GM23248 (cell line): ENCODE data around the gene PAQR6. TPM values are rescaled to one million over a fixed set of nuclear protein-coding genes. Genes with fewer than 3 reads are reported as not detected.

Source experiments
- DNase-seq: peaks from one replicate; pipeline ENCODE4 v3.0.0-alpha.2; 2015
- H2AFZ ChIP-seq: fragments of 200-600 bp; sonication (generic); 2 replicates; pipeline ENCODE4 v1.6.1; 2016; ENCODE audit warnings: antibody characterized with exemption
- H3F3A ChIP-seq: fragments of 200-600 bp; sonication (generic); 2 replicates; pipeline ENCODE4 v1.6.1; 2016; ENCODE audit warnings: mild to moderate bottlenecking, antibody characterized with exemption, mixed run types; ENCODE audit not compliant: insufficient read depth
- H3K27ac ChIP-seq: fragments of 200-600 bp; sonication (generic); 2 replicates; pipeline ENCODE4 v1.5.1; 2016; ENCODE audit warnings: mild to moderate bottlenecking
- H3K27me3 ChIP-seq: fragments of 200-600 bp; sonication (generic); replicated peaks from 2 replicates; pipeline ENCODE4 v1.6.1; 2016; ENCODE audit warnings: mild to moderate bottlenecking; ENCODE audit not compliant: insufficient read depth
- H3K36me3 ChIP-seq: fragments of 200-600 bp; sonication (generic); 2 replicates; pipeline ENCODE4 v1.6.1; 2016; ENCODE audit warnings: low read depth, mild to moderate bottlenecking
- H3K4me1 ChIP-seq: fragments of 200-600 bp; sonication (generic); 2 replicates; pipeline ENCODE4 v1.6.1; 2016; ENCODE audit warnings: mild to moderate bottlenecking; ENCODE audit not compliant: insufficient read depth
- H3K4me2 ChIP-seq: fragments of 200-600 bp; sonication (generic); one replicate; pipeline ENCODE4 v1.6.1; 2016; ENCODE audit warnings: mild to moderate bottlenecking; ENCODE audit not compliant: unreplicated experiment
- H3K4me3 ChIP-seq: fragments of 200-600 bp; sonication (generic); 2 replicates; pipeline ENCODE4 v1.5.1; 2016; ENCODE audit warnings: mild to moderate bottlenecking
- H3K79me2 ChIP-seq: fragments of 200-600 bp; sonication (generic); 2 replicates; pipeline ENCODE4 v1.6.1; 2016; ENCODE audit warnings: mild to moderate bottlenecking; ENCODE audit not compliant: insufficient read depth
- H3K9ac ChIP-seq: fragments of 200-600 bp; sonication (generic); 2 replicates; pipeline ENCODE4 v1.6.1; 2016; ENCODE audit warnings: mild to moderate bottlenecking
- H3K9me2 ChIP-seq: fragments of 200-600 bp; sonication (generic); 2 replicates; pipeline ENCODE4 v1.6.1; 2016; ENCODE audit warnings: mixed run types, mild to moderate bottlenecking, moderate library complexity; ENCODE audit not compliant: insufficient read depth
- H3K9me3 ChIP-seq: fragments of 200-600 bp; sonication (generic); one replicate; pipeline ENCODE4 v1.6.1; 2017; ENCODE audit warnings: low read depth
- H4K20me1 ChIP-seq: fragments of 200-600 bp; sonication (generic); 2 replicates; pipeline ENCODE4 v1.6.0; 2016; ENCODE audit not compliant: insufficient read depth
- EZH2 ChIP-seq: fragments of 200-600 bp; sonication (generic); IDR thresholded peaks from 2 replicates; pipeline ENCODE4 v1.6.1; 2018; ENCODE audit warnings: antibody characterized with exemption, mild to moderate bottlenecking; ENCODE audit not compliant: insufficient read depth, poor library complexity, severe bottlenecking
- EZH2phosphoT487 ChIP-seq: fragments of 200-600 bp; sonication (generic); IDR thresholded peaks from 2 replicates; pipeline ENCODE4 v1.6.1; 2018; ENCODE audit warnings: antibody characterized with exemption, moderate library complexity, mild to moderate bottlenecking, low read depth; ENCODE audit not compliant: insufficient read depth
- WGBS, 2 experiments: methylation state at CpG; one replicate each; pipeline ENCODE4 v1.1.6; 2015 to 2017; ENCODE audit warnings: low lambda C conversion rate in 2 of 2, low coverage in 1 of 2; ENCODE audit errors: missing lambda C conversion rate in 2 of 2; 5-methylcytosine and 5-hydroxymethylcytosine counted together
- in situ Hi-C: fragments of 300-500 bp; cut with MboI; formaldehyde crosslinking; loops from 2 replicates; pipeline ENCODE4 v1.15.0; 2020
- polyA plus RNA-seq: library from polyadenylated mRNA; unstranded; fragments of >200 nt; fragmentation: Nextera tagmentation; extraction: Ambion mirVana; gene quantifications from 2 replicates; pipeline ENCODE4 v1.2.1, GENCODE V29; 2016
- total RNA-seq: library from RNA; depleted of rRNA; stranded (reverse); fragments of >200 nt; shearing (Covaris generic); gene quantifications from 2 replicates; pipeline ENCODE4 v1.2.3, GENCODE V29; 2014

PAQR6 gene
- total and polyA plus RNA-seq, 2 experiments from 2014 or later, result 0.54 to 0.81 TPM

DNA sequence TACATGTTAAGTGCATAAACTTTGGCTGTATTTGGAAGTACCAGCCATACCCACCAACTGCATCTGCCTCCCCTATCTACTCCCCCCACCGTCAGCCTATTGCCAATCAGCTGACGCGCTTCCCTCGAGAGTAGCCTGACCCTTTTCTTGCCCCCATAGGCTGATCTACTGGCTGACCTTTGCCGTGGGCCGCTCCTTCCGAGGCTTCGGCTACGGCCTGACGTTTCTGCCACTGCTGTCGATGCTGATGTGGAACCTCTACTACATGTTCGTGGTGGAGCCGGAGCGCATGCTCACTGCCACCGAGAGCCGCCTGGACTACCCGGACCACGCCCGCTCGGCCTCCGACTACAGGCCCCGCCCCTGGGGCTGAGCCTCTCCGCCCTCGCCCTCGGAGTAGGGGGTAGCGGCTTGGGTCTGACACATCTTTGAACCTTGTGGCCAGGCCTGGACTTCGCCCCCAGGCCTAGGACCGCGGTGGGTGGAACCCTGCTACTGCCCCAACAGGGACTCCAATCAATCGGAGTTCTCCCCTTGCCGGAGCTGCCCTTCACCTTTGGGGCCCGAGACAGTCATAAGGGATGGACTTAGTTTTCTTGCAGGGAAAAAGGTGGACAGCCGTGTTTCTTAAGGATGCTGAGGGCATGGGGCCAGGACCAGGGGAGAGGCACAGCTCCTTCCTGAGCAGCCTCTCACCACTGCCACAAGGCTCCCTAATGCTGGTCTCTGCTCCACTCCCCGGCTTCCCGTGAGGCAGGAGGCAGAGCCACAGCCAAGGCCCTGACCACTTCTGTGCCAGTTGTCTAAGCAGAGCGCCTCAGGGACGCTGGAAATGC is 43.6 kb upstream of the PAQR6 start:
- Histone ChIP-seq H2AFZ (peak overlapping the region; percentile 86), H4K20me1 (no peaks in the 10 kb centered on the region), H3K4me1 (peaks cover 16% of the 10 kb centered on the region), H3K4me3 (peak overlapping the region; percentile 71), H3K9me2 (no peaks in the 10 kb centered on the region), H3K4me2 (peak overlapping the region; percentile 92), H3K27me3 (no peaks in the 10 kb centered on the region), H3F3A (peaks cover 6% of the 10 kb centered on the region), H3K27ac (peak overlapping the region; percentile 72), H3K9ac (peak overlapping the region; percentile 82), H3K79me2 (peaks cover 49% of the 10 kb centered on the region), H3K9me3 (no peaks in the 10 kb centered on the region), H3K36me3 (0 out of 2 replicates have a peak, but pooled peaks cover 7% of the 10 kb centered on the region)
- WGBS, 2 experiments, result 5 to 7% methylated on average over 37 of the region's 37 CpGs
- in situ Hi-C loops, result no loop called here
- DNase-seq, result peak; percentile 95
- TF ChIP-seq EZH2, result no peak
- TF ChIP-seq EZH2phosphoT487, result no peak

- H3K79me2 ChIP-seq, result peaks cover 36% of the 10 kb centered on the region
- H3K27me3 ChIP-seq, result no peaks in the 10 kb centered on the region
- no peak overlapping the region for H3K27ac ChIP-seq
- H3F3A ChIP-seq, result peaks cover 6% of the 10 kb centered on the region
- H3K4me2 ChIP-seq, result peak overlapping the region; percentile 92
- peaks cover 16% of the 10 kb centered on the region for H3K4me1 ChIP-seq
- no peak overlapping the region for H3K9ac ChIP-seq
- no peaks in the 10 kb centered on the region for H3K9me2 ChIP-seq
- 0 out of 2 replicates have a peak, but pooled peaks cover 7% of the 10 kb centered on the region for H3K36me3 ChIP-seq
- no peak for DNase-seq
- TF ChIP-seq EZH2phosphoT487 (no peak), EZH2 (no peak)
- no peaks in the 10 kb centered on the region for H4K20me1 ChIP-seq
- H3K9me3 ChIP-seq, result no peaks in the 10 kb centered on the region
- in situ Hi-C loops, result no loop called here
- no peak overlapping the region for H2AFZ ChIP-seq
- H3K4me3 ChIP-seq, result no peak overlapping the region; the same call in 1 of the 2 replicates
Observed at GRCh38 chr1:156289857-156290256, 42.0 kb upstream of the PAQR6 start.

GRCh38 chr1:156286061-156286460 is 38.2 kb upstream of the PAQR6 start:
- Histone ChIP-seq H4K20me1 (no peaks in the 10 kb centered on the region; the same call in 1 of the 2 replicates), H2AFZ (no peak overlapping the region), H3K9ac (no peak overlapping the region), H3K4me2 (no peak overlapping the region), H3K27me3 (no peaks in the 10 kb centered on the region), H3K79me2 (peaks cover 50% of the 10 kb centered on the region), H3K4me3 (no peak overlapping the region), H3K4me1 (peaks cover 28% of the 10 kb centered on the region), H3K9me2 (no peaks in the 10 kb centered on the region), H3K36me3 (0 out of 2 replicates have a peak, but pooled peaks cover 7% of the 10 kb centered on the region), H3K9me3 (no peaks in the 10 kb centered on the region), H3F3A (peaks cover 26% of the 10 kb centered on the region), H3K27ac (no peak overlapping the region)
- TF ChIP-seq EZH2phosphoT487 (no peak), EZH2 (no peak)
- no peak for DNase-seq
- 98% methylated on average over 8 of the region's 8 CpGs for WGBS, 2 experiments
- in situ Hi-C loops, result no loop called here

DNA sequence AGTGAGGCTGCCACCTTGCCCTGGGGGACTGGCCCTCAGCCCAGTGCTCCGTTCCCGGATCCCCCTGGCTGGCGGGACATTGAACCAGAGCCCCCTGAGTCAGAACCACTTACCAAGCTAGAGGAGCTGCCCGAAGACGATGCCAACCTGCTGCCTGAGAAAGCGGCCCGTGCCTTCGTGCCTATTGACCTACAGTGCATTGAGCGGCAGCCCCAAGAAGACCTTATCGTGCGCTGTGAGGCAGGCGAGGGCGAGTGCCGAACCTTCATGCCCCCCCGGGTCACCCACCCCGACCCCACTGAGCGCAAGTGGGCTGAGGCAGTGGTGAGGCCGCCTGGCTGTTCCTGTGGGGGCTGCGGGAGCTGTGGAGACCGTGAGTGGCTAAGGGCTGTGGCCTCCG is 37.6 kb upstream of the PAQR6 start:
- in situ Hi-C loops, result no loop called here
- H4K20me1 ChIP-seq, result peaks cover 4% of the 10 kb centered on the region; the same call in 1 of the 2 replicates
- H3K79me2 ChIP-seq, result peaks cover 51% of the 10 kb centered on the region
- H3K9me2 ChIP-seq, result no peaks in the 10 kb centered on the region
- no peak overlapping the region for H3K9ac ChIP-seq
- TF ChIP-seq EZH2 (no peak), EZH2phosphoT487 (no peak)
- peak overlapping the region; percentile 23 for H3K4me2 ChIP-seq
- 89 to 92% methylated on average over 17 to 18 of the region's 21 CpGs for WGBS, 2 experiments
- no peak overlapping the region for H2AFZ ChIP-seq
- 0 out of 2 replicates have a peak, but pooled peaks cover 7% of the 10 kb centered on the region for H3K36me3 ChIP-seq
- H3K27me3 ChIP-seq, result no peaks in the 10 kb centered on the region
- no peak overlapping the region for H3K4me3 ChIP-seq
- peaks cover 30% of the 10 kb centered on the region for H3F3A ChIP-seq
- no peak for DNase-seq
- H3K4me1 ChIP-seq, result peaks cover 32% of the 10 kb centered on the region
- no peaks in the 10 kb centered on the region for H3K9me3 ChIP-seq
- peak overlapping the region; percentile 61 for H3K27ac ChIP-seq
